GM23338 (cell line): ENCODE results near the gene USH2A.

ENCODE experiments used
- CREB1 ChIP-seq: fragments of 250-450 bp; sonication (Bioruptor Pico); IDR thresholded peaks from 2 replicates; pipeline ENCODE4 v1.5.0; 2020; ENCODE audit warnings: low read depth, mild to moderate bottlenecking, moderate library complexity
- EZH2 ChIP-seq: fragments of 200-600 bp; sonication (generic); IDR thresholded peaks from one replicate; pipeline ENCODE4 v1.8.0; 2017; ENCODE audit warnings: antibody characterized with exemption, mild to moderate bottlenecking, low read depth; ENCODE audit not compliant: unreplicated experiment
- EZH2phosphoT487 ChIP-seq: fragments of 200-600 bp; sonication (generic); IDR thresholded peaks from one replicate; pipeline ENCODE4 v1.8.1; 2018; ENCODE audit warnings: antibody characterized with exemption; ENCODE audit not compliant: unreplicated experiment
- JUNB ChIP-seq: IDR thresholded peaks from one replicate; pipeline ENCODE4 v1.6.1; 2016; ENCODE audit warnings: antibody characterized with exemption; ENCODE audit not compliant: unreplicated experiment
- NANOG ChIP-seq: IDR thresholded peaks from 2 replicates; pipeline ENCODE4 v1.6.1; 2016; ENCODE audit warnings: antibody characterized with exemption, borderline replicate concordance
- POLR2AphosphoS5 ChIP-seq: IDR thresholded peaks from 2 replicates; pipeline ENCODE4 v1.6.1; 2016; ENCODE audit warnings: antibody characterized with exemption, low read depth
- STAT1 ChIP-seq: IDR thresholded peaks from one replicate; pipeline ENCODE4 v1.6.1; 2016; ENCODE audit warnings: antibody characterized with exemption; ENCODE audit not compliant: unreplicated experiment
- ZNF114 ChIP-seq: fragments of 250-450 bp; sonication (Bioruptor Pico); IDR thresholded peaks from 2 replicates; pipeline ENCODE4 v1.5.0; 2020; ENCODE audit warnings: mild to moderate bottlenecking, moderate library complexity
- ZNF331 ChIP-seq: fragments of 250-450 bp; sonication (Bioruptor Pico); IDR thresholded peaks from 2 replicates; pipeline ENCODE4 v1.5.0; 2020; ENCODE audit warnings: low read depth, mild to moderate bottlenecking, moderate library complexity
- TF ChIP-seq, protein P1 (sequence below), 2 experiments: fragments of 200-600 bp in 1 of 2; sonication (generic) in 1 of 2; conservative IDR thresholded peaks; 2 replicates each; pipeline versions ENCODE4 v1.5.1 to v1.6.1; 2016 to 2017; ENCODE audit warnings: antibody characterized with exemption in 2 of 2, low read depth in 2 of 2, mild to moderate bottlenecking in 2 of 2, moderate library complexity in 1 of 2
- TF ChIP-seq, protein P2 (sequence below): IDR thresholded peaks from one replicate; pipeline ENCODE4 v1.6.1; 2018; ENCODE audit warnings: antibody characterized with exemption; ENCODE audit not compliant: unreplicated experiment
- TF ChIP-seq, protein P3 (sequence below): IDR thresholded peaks from 2 replicates; pipeline ENCODE4 v1.6.1; 2016; ENCODE audit warnings: antibody characterized with exemption

DNA sequence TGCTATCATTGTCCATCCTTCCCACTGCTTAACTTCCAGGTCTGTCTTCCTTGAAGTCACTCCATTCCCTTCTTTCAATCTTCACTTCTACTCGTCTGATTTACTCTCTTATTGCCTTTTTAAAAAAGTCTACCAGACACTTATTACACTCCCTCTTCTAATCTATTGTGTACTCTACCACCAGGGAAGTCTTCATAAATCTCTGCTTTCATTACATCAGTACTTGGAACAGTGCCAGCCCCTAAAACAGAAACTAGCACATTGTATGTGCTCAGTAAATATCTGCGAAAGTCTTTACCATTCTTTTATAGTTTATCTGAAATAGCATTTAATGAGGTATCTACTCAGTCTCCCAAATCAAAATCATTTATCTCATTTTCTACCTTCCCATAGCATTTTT is 236.4 kb downstream of the USH2A start:
- TF ChIP-seq POLR2AphosphoS5 (no peak), EZH2 (no peak), JUNB (no peak), CREB1 (CRISPR knock-in tag) (no peak), EZH2phosphoT487 (no peak), NANOG (no peak), ZNF114 (CRISPR knock-in tag) (no peak), STAT1 (no peak), ZNF331 (no peak)
- TF ChIP-seq, protein P1, sequence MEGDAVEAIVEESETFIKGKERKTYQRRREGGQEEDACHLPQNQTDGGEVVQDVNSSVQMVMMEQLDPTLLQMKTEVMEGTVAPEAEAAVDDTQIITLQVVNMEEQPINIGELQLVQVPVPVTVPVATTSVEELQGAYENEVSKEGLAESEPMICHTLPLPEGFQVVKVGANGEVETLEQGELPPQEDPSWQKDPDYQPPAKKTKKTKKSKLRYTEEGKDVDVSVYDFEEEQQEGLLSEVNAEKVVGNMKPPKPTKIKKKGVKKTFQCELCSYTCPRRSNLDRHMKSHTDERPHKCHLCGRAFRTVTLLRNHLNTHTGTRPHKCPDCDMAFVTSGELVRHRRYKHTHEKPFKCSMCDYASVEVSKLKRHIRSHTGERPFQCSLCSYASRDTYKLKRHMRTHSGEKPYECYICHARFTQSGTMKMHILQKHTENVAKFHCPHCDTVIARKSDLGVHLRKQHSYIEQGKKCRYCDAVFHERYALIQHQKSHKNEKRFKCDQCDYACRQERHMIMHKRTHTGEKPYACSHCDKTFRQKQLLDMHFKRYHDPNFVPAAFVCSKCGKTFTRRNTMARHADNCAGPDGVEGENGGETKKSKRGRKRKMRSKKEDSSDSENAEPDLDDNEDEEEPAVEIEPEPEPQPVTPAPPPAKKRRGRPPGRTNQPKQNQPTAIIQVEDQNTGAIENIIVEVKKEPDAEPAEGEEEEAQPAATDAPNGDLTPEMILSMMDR (conservative IDR thresholded peaks at IDR 0.05; ENCODE audit: low read depth in 2 of 2) = no peak
- TF ChIP-seq, protein P2, sequence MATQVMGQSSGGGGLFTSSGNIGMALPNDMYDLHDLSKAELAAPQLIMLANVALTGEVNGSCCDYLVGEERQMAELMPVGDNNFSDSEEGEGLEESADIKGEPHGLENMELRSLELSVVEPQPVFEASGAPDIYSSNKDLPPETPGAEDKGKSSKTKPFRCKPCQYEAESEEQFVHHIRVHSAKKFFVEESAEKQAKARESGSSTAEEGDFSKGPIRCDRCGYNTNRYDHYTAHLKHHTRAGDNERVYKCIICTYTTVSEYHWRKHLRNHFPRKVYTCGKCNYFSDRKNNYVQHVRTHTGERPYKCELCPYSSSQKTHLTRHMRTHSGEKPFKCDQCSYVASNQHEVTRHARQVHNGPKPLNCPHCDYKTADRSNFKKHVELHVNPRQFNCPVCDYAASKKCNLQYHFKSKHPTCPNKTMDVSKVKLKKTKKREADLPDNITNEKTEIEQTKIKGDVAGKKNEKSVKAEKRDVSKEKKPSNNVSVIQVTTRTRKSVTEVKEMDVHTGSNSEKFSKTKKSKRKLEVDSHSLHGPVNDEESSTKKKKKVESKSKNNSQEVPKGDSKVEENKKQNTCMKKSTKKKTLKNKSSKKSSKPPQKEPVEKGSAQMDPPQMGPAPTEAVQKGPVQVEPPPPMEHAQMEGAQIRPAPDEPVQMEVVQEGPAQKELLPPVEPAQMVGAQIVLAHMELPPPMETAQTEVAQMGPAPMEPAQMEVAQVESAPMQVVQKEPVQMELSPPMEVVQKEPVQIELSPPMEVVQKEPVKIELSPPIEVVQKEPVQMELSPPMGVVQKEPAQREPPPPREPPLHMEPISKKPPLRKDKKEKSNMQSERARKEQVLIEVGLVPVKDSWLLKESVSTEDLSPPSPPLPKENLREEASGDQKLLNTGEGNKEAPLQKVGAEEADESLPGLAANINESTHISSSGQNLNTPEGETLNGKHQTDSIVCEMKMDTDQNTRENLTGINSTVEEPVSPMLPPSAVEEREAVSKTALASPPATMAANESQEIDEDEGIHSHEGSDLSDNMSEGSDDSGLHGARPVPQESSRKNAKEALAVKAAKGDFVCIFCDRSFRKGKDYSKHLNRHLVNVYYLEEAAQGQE = no peak
- TF ChIP-seq, protein P3, sequence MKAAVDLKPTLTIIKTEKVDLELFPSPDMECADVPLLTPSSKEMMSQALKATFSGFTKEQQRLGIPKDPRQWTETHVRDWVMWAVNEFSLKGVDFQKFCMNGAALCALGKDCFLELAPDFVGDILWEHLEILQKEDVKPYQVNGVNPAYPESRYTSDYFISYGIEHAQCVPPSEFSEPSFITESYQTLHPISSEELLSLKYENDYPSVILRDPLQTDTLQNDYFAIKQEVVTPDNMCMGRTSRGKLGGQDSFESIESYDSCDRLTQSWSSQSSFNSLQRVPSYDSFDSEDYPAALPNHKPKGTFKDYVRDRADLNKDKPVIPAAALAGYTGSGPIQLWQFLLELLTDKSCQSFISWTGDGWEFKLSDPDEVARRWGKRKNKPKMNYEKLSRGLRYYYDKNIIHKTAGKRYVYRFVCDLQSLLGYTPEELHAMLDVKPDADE = no peak
